GOT3 (cell line): Measurements from ENCODE around the gene DCAF8.
A peak's percentile ranks its signal among the peaks of the same experiment; 100 is the strongest.

ENCODE experiments used
- DNase-seq: peaks from one replicate; lab custom pipeline; 2025; ENCODE audit warnings: mixed read lengths; lab: John Stamatoyannopoulos, UW

Gene DCAF8

DNA sequence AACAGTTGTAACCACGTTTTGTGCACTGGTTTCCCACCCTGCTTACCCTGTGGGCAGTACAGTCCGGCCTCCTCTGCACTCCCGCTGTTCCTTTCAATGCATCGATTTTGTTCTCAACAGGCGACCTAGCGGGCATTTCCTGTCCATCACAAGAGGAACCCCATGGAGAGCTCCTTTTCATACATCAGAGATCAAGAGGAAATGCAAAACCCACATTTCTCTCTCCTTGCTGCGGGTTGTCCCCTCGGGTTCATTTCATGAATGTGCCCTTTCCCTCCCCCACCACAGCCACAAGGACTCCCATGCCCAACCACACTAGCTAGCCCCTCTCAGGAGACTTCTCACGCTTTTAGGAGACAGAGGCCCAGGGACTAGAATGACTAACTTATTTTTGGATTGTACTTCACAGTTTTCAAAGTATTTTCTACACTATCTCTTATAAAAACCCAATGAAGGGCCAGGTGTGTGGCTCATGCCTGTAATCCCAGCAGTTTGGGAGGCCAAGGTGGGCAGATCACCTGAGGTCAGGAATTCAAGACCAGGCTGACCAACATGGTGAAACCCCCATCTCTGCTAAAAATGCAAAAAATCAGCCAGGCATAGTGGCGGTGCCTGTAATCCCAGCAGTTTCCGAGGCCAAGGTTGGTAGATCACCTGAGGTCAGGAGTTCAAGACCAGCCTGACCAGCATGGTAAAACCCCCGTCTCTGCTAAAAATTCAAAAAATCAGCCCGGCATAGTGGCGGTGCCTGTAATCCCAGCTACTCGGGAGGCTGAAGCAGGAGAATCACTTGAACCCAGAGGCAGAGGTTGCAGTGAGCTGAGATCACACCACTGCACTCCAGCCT is 92.6 kb downstream of the DCAF8 start:
- DNase-seq = no peak

DNA sequence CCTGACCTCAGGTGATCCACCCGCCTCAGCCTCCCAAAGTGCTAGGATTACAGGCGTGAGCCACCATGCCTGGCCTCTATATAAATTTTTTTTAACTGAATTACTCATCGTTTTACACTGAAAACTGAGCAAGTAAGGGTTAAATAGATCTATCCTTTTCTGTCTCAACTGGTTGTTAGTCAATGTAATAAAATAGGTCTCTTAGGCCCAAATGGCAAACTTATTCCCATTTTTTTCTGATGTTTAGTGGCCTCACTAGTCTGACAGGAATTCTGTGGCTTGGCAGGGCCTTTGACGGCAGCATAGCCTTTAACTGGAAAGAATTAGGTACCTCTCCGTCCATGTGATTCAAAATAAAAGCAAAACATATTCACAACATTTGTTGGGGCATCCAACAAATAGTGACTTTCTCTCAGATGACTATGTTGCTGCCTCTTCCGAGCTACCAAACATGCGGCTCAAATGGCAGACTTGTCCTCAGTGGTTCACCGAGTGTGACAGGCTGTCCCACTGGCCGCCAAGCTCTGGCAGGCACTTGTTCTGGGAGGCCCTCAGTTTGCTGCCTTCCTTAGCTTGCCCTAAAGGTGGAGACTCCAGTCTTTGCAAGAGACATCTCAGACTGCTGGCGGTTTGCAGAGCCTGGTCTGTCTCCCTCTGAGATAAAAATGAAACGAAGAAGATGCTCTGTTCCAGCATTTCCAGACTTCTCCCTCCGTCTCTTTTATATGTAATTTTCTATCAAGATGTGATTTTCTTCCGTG is 93.6 kb downstream of the DCAF8 start:
- peak; percentile 44 for DNase-seq

DNA sequence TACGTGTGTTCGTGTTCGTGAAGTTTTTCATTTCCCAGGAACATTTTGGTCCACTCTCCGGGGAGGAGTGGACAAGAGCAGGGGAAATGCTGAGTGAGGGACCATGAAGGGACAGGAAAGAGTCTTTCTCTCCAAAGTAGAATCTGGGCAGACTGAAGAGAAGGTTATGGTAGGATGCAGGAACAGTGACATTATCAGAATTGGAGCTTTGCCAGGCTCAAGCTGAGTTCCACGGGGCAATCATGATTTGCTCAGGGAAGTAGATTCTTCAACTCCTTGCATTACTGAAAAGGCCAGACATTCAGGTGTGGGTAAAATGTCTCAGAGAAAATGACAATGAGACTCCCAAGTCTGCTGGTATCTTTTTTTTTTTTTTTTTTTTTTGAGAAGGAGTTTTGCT is 94.3 kb downstream of the DCAF8 start:
- no peak for DNase-seq

DNA sequence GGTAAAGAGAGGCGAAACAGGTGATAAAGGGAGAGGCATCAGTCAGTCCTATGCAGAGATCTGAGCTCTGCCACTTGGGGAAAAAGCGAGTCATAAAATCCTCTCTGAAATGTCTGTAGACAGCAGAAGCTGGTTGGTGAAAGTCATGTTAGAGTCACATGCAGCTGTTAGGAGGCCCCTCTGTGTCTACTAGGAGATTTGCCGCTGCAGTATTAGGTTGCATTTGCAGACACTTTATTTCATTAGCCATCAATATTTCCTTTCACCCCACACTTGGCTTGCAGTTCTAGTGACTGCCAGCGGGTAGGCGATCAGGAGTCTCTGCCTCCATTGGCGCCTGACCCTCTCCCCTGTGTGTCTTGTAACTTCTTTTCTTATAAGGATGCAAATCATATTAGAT is 94.8 kb downstream of the DCAF8 start:
- DNase-seq = no peak

DNA sequence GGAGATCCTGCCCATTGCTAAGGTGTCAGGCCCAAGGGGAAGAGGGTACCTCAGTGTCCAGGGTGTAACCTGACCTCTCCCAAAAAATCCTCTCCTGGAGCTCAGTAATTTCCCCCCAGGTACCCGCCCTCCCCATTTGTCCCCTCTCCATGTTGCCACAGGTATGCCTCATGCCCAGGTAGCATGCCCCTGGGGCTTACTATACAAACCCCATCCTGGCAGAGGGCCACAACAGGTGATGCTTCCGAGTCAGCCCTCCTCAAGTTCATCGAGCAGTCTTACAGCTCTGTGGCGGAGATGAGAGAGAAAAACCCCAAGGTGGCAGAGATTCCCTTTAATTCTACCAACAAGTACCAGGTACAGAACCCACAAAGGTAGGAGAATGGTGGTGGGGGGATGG is 95.3 kb downstream of the DCAF8 start:
- DNase-seq = no peak

DNA sequence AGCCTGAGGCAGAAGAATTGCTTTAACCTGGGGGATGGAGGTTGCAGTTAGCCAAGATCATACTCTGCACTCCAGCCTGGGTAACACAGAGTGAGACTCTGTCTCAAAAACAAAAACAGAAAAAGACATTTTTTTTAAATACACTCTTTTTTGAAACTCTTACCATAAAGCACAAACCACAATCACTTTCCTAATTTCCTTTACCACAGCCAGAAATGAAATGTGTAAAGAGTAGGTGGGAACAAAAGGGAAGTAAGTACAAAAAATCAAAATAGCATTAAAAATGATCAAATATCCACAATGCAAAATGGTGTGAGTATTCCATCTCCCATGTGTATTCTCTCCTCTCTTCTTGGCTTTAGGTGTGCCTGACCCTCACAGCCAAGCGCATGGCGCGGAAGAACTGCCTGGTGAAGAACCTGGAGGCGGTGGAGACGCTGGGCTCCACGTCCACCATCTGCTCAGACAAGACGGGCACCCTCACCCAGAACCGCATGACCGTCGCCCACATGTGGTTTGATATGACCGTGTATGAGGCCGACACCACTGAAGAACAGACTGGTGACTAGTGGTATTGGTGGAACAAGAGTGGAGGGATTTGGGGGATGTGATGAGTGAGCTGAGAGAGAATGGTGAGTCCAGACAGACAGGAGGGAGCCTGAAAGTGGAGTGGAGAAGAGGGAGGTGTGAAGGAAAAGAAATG is 96.0 kb downstream of the DCAF8 start:
- no peak for DNase-seq
